Skeletal muscle cell (primary cell): ENCODE data around the gene FAT2.
"Not testable (repeated sequence)": the region's sequence is repeated elsewhere in the genome, so short reads cannot be mapped to it uniquely, and the experiment has no call there.

Source experiments
- DNase-seq: peaks from one replicate; pipeline ENCODE4 v3.0.0-alpha.2; 2010; ENCODE audit warnings: low read depth
- H3K4me3 ChIP-seq: 2 replicates; pipeline ENCODE4 v1.5.1; 2011; ENCODE audit warnings: low read depth, mild to moderate bottlenecking, control low read depth, low read length, moderate library complexity

FAT2 gene

DNA sequence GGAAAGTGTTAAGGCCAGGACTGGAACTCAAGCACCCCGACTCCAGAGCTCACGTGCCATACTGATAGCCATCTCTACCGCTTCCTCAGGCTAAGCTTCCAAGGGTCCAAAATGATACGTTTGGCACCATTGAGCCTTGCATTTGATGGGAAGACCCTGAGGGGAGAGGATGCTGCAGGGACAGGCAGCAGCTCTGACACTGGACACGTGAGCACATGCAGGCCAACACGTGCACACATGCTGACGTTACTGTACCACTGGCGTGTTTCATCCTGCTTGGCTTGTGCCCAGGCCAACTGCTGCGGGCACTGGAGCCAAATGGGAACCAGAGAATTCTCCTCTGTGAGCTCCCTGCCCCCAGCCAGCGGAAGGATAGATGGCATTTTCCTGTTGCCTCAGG, 5.2 kb downstream of the FAT2 start:
- H3K4me3 ChIP-seq: no peak overlapping the region
- no peak for DNase-seq

DNA sequence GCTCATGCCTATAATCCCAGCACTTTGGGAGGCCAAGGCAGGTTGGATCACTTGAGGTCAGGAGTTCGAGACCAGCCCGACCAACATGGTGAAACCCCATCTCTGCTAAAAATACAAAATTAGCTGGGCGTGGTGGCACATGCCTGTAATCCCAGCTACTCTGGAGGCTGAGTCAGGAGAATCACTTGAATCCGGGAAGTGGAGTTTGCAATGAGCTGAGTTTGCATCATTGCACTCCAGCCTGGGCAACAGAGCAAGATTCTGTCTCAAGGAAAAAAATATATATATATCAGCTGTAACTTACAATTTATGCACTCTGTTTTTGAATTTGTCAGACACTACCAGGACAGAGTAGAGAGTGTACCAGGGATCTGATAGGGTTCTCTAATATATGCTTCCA, 5.8 kb downstream of the FAT2 start:
- DNase-seq, H3K4me3 ChIP-seq: not testable (repeated sequence)

DNA sequence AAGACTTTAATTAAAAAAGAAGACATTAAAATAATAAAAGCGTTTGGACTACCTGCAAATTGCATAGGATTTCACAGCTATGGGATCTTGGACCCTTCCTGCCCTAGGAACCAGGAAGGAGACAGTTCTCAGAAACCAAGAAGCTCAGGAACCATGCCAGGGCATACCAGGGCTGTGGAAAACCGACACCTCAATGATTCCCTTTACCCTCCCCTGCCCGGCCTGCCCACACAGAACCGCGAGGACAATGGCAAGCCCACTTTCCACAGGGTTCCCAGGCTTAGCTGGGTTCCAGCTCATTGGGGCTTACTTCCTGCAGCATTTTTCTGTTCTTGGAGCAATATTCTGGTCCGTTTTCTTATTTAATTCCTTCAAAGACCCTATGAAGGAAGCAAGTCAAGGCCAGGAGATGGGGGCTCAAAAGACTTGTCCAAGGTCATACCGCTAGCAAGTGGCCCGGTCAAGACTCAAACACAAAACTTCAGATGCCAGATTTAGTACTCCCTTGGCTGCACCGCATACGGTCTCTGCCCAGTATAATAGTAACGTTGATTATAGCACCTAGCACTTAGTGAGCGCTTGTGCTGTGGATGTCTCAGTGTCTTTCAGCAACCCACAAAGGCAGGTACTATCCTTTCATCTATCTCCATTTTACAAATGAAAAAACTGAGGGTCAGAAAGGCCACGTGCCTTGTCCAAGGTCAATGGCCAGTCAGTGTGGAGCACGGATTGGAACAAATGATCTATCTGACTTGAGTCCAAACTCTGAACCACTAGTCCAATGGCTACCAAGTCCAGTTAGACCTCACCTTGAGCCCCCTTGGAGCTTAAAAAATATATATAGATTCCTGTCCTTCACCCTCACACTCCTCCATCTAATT, 6.8 kb downstream of the FAT2 start:
- H3K4me3 ChIP-seq: no peak overlapping the region
- no peak for DNase-seq

DNA sequence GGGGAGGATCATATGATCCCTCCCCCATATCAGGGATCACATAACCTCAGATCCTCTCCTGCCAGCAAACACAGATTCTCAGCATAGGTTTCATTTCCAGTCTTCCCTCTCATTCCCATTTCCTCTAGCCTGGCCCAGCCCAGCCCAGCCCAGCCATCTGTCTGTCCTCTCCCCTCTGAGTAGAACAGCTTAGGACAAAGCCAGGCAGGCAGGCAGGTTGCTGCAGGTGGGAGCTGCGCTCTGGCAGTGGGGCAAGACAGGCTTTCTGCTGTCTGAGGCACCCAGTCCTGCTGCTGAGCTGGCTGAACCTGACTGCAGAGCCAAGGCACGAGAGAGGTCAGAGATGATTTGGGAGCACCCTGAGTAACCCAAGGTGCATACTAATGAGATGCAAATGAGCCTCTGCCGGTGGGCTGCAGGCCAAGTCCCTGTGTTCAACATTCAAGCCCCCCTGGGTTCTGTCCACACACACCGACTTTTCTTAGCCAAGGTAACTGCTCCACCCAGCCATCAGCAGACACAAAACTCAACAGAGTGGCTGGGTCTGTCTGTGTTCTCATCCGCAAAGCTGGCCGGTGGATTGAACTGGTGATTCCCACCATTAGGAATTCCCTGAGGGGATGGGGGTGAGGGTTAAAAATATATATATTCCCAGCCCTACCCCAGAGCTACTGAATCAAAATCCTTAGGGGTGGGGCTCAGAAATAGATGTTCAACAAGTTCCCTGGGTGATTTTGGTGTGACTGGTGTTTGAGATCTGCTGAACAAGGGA, 9.1 kb downstream of the FAT2 start:
- no peak for DNase-seq

GRCh38 chr5:151581347-151581746, 9.8 kb downstream of the FAT2 start:
- no peak overlapping the region for H3K4me3 ChIP-seq
- DNase-seq: no peak

More for the DNA sequence above, 9.1 kb downstream of the FAT2 start:
- no peak overlapping the region for H3K4me3 ChIP-seq

DNA sequence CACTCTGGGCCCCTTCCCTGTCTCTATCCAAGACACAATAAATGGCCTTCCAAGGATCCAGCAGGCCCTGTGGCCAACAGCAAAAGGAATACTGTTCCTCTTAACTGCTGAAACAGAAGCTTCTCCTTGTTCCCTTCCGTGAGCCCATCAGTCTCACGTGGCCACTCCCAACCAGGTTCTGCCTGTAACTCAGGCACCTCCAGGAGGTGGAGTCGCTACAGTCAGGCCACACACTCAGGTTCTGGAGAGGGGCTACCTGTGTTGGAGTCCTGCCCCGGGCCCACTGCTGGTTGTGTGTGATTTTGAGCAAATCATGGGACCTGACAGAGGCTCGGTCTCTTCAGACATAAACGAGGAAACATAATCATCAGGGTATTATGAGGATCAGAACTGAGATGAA, 10.3 kb downstream of the FAT2 start:
- H3K4me3 ChIP-seq: no peak overlapping the region
- DNase-seq: no peak

DNA sequence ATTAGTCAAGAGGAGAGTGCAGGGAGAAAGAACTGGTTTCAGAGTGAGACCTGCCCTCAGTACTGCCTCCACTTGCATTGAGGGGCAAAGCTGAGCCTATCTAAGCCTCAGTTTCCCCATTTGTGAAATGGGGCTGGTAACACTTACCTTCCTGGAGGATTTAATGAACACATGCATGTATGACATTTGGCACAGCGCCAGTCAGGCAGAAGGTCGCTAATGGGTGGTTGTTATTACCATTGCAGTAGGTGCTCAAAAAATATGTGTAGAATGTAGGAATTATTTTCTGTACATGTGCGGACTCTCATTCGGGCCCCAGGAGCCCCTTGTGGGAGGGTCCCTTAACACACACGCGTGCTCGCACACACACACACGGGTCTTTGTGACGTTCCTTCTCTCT, 10.9 kb downstream of the FAT2 start:
- no peak overlapping the region for H3K4me3 ChIP-seq
- no peak for DNase-seq

GRCh38 chr5:151579146-151579545, 12.0 kb downstream of the FAT2 start:
- not testable (repeated sequence) for H3K4me3 ChIP-seq, DNase-seq

- H3K4me3 ChIP-seq: no peak overlapping the region
- no peak for DNase-seq
Observed at GRCh38 chr5:151578326-151579025, 12.7 kb downstream of the FAT2 start.

GRCh38 chr5:151577566-151577965, 13.6 kb downstream of the FAT2 start:
- H3K4me3 ChIP-seq: no peak overlapping the region
- no peak for DNase-seq

DNA sequence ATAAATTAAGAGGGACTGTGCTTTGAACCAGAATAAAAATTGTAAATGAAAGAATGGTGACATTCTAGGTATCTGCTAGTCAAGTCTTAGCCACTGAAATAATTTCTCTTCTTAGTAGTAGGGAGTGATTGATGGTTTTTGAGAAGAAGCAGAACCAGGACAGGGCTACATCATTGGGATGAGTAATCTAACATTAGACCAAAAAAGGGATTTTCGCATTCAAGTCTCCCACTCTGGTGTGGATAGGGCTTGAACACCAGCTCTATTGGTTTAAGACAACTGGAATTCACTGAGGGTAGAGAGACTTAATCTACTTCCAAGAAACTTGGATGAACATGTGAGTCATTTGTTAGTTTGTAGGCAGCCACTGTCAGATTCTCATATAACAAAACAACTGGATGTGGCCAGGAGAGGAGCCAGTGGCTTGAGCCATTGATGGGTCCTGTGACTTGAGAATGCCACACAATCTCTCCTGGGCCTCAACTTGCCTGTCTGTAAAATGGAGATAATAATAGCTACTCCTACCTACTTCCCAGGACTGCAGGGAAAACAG, 16.6 kb downstream of the FAT2 start:
- DNase-seq: no peak
- no peak overlapping the region for H3K4me3 ChIP-seq

- DNase-seq: no peak
- no peak overlapping the region for H3K4me3 ChIP-seq
Observed at GRCh38 chr5:151572657-151573368, 18.3 kb downstream of the FAT2 start.

- DNase-seq: no peak
- H3K4me3 ChIP-seq: no peak overlapping the region
Observed at GRCh38 chr5:151571270-151572173, 19.6 kb downstream of the FAT2 start.

DNA sequence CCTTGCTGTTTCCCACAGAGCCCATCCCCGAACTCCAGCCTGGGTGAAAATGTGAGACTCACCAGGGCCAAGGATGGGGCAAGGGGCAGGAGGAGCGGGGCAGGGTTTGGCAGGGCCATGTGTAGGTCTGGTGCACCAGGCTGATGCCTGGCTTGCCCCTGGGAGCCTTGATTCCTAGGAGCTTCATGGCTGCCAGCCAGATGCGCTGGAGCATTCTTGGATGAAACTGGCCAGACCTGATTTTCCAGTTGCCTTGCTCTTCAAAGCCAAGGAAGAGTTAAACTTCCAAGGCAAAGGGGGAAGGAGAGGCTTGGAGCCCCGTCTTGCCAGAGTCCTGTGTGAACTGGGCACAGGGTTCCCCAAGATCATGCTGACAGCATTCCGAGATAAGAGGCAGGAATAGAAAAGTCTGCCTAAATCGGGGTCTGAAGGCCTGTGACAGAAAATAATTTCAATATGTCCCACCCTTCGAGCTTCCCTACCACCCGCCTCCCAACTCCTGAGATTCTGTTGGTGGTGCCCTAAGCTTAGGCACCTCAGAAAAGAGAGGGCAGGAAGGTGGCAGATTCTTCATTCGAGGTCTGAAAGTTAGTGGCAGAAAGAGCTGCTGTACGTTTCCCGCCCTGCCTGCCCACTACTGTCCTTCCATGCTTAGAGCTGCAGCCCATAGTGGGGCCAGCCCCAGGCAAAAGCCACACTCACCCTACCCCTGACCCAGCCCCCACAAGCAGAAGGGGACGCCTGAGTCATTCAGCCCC, 20.4 kb downstream of the FAT2 start:
- DNase-seq: no peak
- no peak overlapping the region for H3K4me3 ChIP-seq

DNA sequence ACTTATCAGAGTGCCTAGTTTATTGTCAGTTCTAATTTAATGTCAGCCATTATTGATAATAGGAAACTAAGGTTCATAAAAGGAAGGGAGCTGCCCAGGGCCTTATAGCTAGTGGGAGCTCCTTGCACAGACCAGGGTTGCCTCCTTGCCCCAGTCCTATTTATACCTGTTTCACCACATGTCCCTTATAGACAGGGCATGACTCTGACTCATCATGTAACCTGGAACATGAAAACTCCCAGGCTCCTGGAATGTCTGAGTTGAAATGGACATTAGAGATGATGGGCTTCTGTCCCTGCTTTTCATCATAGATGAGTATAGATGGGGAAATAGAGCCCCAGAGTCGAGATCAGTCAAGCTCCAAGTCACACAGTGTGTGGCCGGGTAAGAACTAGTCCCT, 21.1 kb downstream of the FAT2 start:
- DNase-seq: no peak
- H3K4me3 ChIP-seq: no peak overlapping the region

- H3K4me3 ChIP-seq: no peak overlapping the region
- no peak for DNase-seq
Observed at GRCh38 chr5:151569132-151570046, 21.7 kb downstream of the FAT2 start.

DNA sequence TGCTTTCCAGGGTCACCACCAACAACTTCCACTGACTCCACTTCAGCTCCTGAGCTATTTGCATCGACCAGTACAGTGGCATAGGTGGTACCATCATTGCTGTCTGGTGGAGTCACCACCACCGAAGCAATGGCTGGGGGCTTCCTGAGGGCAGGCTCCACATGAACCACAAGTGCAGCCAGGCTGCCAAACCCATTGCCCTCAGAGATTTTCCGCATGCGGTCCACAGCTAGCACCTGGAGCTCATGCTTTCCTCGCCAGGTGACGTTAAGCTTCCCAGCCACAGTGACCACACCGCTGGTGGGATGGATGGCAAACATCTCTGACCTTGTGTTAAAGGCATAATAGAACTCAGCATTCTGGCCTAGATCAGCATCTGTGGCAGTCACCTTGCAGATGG, 23.1 kb downstream of the FAT2 start:
- no peak overlapping the region for H3K4me3 ChIP-seq
- no peak for DNase-seq
